Measurements from ENCODE around the gene VEZT.
"Not testable (repeated sequence)": the region's sequence is repeated elsewhere in the genome, so short reads cannot be mapped to it uniquely, and the experiment has no call there.

Gene VEZT

DNA sequence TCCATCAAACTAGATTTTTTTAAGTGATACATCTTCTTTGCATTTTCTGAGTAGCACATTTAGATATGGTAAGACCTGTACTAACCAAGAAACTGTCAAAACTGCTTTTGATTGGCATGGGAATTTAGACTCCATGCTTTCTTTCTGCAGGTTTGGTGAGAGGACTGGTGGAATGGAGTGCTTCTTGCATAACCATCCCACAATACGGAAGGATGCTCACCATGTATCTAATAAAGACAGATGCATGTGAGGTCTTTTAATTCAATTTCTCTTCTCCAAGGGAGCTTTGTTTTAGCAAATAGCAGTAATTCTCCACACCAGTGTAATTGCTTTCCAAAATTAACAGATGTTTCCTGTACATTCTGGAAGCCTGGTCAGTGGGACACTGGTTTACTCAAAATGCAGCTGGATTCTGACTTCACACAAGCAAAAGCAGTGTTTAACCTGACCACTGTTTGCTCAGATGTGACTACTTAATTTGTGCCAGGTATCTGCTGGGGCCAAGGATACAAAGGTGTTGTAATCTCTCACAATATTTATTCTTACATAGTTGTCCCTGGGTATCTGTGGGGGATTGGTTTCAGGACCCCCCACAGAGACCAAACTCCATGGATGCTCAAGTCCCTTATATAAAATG is 26.4 kb upstream of the VEZT start:
- TF ChIP-seq, protein P1, sequence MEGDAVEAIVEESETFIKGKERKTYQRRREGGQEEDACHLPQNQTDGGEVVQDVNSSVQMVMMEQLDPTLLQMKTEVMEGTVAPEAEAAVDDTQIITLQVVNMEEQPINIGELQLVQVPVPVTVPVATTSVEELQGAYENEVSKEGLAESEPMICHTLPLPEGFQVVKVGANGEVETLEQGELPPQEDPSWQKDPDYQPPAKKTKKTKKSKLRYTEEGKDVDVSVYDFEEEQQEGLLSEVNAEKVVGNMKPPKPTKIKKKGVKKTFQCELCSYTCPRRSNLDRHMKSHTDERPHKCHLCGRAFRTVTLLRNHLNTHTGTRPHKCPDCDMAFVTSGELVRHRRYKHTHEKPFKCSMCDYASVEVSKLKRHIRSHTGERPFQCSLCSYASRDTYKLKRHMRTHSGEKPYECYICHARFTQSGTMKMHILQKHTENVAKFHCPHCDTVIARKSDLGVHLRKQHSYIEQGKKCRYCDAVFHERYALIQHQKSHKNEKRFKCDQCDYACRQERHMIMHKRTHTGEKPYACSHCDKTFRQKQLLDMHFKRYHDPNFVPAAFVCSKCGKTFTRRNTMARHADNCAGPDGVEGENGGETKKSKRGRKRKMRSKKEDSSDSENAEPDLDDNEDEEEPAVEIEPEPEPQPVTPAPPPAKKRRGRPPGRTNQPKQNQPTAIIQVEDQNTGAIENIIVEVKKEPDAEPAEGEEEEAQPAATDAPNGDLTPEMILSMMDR (IDR thresholded peaks at IDR 0.05; ENCODE audit: borderline replicate concordance, insufficient read depth, low read depth, low read length): no peak
- H3K4me3 ChIP-seq (ENCODE audit: low read depth, low read length): no peak overlapping the region

DNA sequence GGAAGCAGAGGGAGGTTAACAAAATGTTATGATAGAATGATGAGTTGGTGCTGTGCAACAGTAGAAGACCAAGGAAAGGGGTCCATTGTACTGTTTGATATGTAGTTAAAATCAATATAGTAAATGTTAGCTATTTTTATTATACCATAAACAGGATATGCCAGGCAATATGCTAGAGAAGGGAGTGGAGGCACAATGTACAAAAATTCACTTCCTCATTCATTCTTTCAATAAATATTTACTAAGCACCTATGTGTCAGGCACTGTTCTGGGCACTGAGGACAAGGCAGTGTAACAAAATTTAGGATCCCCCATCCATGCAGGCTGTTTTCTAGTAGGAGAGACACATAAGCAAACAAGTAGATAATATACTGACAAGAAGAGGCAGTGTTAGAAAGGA is 25.3 kb upstream of the VEZT start:
- TF ChIP-seq, protein P1 (IDR thresholded peaks at IDR 0.05; ENCODE audit: borderline replicate concordance, insufficient read depth, low read depth, low read length): no peak
- H3K4me3 ChIP-seq (ENCODE audit: low read depth, low read length): no peak overlapping the region

GRCh38 chr12:95193139-95193538 is 24.5 kb upstream of the VEZT start:
- TF ChIP-seq, protein P1 (IDR thresholded peaks at IDR 0.05; ENCODE audit: borderline replicate concordance, insufficient read depth, low read depth, low read length): no peak

GRCh38 chr12:95195122-95195521 is 22.5 kb upstream of the VEZT start:
- H3K4me3 ChIP-seq (ENCODE audit: low read depth, low read length): no peak overlapping the region
- TF ChIP-seq, protein P1 (IDR thresholded peaks at IDR 0.05; ENCODE audit: borderline replicate concordance, insufficient read depth, low read depth, low read length): no peak

More at GRCh38 chr12:95193139-95193538, 24.5 kb upstream of the VEZT start:
- no peak overlapping the region for H3K4me3 ChIP-seq (ENCODE audit: low read depth, low read length)

GRCh38 chr12:95196875-95197569 is 20.6 kb upstream of the VEZT start:
- not testable (repeated sequence) for H3K4me3 ChIP-seq (ENCODE audit: low read depth, low read length)

DNA sequence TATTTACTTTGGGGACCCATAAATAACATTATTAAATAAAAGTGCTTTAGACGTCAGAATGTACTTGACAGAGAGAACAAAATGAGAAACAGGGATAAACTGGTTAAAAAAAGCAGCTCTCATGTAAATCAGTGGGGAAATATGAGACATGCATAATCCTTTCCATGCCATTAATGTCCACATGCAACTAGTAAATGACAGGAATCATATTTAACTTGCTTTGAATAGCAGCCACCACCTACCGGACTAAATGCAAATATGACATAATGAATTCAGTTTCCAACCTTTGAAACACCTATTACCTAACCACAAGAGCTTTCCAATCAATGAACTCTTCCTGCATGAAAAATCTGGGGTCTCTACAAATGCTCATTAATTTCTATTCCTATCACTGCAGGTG is 20.0 kb upstream of the VEZT start:
- TF ChIP-seq, protein P1 (IDR thresholded peaks at IDR 0.05; ENCODE audit: borderline replicate concordance, insufficient read depth, low read depth, low read length): no peak
- H3K4me3 ChIP-seq (ENCODE audit: low read depth, low read length): no peak overlapping the region

GRCh38 chr12:95198914-95199313 is 18.7 kb upstream of the VEZT start:
- H3K4me3 ChIP-seq (ENCODE audit: low read depth, low read length): peak overlapping the region; percentile 6
- TF ChIP-seq, protein P1 (IDR thresholded peaks at IDR 0.05; ENCODE audit: borderline replicate concordance, insufficient read depth, low read depth, low read length): no peak
